Activated CD4-positive, alpha-beta T cell treated with anti-CD3 and anti-CD28 coated beads for 4 hours (primary cell): ENCODE data around the gene MPZL3.

Source experiments
- DNase-seq, 2 donors: peaks; one replicate each; pipeline ENCODE4 v3.0.0-alpha.2; 2020

MPZL3 gene

GRCh38 chr11:118263695-118264568 lies 11.8 kb upstream of the MPZL3 start, which contains the start of gene MPZL2:
Gene MPZL2 (minus strand): TSS chr11:118264297. CDS start chr11:118264153, 144 bp downstream.
- DNase-seq, result peak; percentile 23 to 35

DNA sequence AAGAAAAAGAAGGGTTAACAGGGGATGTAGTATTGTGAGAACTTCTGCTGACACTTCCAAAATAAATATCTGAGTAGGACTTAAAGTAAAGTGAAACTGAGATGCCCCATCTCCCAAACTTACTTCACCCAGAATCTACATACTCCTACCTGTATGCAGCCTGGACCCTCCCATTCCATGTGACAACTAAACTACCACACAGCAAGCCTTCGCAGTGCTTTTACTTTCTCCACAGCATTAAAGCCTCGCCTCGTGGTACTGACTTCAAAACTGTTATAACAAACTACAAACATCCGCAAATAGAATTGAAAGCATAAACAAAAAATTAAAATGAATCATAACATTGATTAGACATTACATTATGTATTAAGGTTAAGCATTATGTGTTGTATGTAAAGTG lies 10.9 kb upstream of the MPZL3 start:
- no peak for DNase-seq

DNA sequence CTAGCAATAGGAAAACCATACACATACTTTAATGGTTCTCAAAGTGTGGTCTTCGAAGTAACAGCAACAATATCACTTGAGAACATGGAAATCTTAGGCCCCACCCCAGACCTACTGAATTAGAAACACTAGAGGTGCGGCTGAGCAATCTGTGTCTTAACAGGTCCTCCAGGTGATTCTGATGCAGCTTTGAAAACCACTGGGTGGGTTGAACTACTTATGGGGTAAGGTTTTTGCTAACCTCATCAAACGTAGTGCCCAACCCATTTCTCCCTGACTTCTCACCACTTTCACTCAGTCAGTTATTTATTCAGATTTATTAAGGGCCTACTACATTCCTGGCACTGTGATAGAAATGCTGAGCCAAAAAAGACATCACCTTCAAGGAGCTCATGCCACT lies 8.2 kb upstream of the MPZL3 start:
- DNase-seq, result no peak

DNA sequence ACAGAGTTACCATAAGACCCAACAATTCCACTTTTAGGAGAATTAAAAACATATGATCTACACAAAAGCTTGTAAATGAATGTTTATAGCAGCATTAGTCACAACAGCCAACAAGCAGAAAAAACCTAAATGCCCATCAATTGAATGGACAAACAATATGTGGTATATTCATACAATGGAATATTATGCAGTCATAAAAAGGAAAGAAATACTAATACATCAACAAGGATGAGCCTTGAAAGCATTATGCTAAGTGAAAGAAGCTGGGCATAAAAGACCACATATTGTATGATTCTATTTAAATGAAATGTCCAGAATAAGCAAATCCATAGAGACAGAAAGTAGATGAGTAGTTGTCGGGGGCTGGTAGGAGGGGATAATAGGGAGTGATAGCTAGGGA lies 7.0 kb upstream of the MPZL3 start:
- DNase-seq, result no peak

DNA sequence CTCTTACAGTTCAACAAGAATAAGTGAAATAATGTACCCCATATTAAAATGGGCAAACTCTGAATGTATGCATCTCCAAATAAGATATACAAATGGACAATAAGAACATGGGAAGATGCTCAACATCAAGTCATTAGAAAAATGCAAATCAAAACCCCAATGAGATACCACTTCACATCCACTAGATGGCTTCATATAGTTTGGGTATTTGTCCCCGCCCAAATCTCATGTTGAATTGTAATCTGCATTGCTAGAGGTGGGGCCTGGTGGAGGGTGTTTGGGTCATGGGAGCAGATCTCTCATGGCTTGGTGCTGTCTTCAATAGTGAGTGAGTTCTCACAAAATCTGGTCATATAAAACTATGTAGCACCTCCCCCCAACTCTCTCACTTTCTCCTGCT lies 6.2 kb upstream of the MPZL3 start:
- no peak for DNase-seq

- DNase-seq, result no peak
Measured at GRCh38 chr11:118252688-118253087, 523 bp upstream of the MPZL3 start.

DNA sequence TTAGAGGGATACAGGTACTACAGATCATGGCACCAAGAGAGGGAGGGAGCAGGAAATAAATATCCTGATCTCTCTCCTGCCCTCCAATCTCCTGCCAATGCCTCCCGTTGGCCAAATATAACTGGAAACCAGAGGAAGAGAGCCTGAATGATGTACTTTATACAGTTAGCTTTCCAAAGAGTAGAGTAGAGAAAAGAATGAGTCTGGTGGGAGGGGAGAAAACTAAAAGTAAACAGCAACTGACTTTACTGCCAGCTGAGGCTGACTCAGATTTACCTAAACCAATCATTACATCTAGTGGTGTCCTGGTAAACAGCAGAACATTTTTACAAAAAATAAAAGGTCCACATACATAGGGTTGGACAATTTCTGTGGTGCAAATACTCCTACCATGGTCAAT lies 5.1 kb downstream of the MPZL3 start:
- DNase-seq, result no peak

DNA sequence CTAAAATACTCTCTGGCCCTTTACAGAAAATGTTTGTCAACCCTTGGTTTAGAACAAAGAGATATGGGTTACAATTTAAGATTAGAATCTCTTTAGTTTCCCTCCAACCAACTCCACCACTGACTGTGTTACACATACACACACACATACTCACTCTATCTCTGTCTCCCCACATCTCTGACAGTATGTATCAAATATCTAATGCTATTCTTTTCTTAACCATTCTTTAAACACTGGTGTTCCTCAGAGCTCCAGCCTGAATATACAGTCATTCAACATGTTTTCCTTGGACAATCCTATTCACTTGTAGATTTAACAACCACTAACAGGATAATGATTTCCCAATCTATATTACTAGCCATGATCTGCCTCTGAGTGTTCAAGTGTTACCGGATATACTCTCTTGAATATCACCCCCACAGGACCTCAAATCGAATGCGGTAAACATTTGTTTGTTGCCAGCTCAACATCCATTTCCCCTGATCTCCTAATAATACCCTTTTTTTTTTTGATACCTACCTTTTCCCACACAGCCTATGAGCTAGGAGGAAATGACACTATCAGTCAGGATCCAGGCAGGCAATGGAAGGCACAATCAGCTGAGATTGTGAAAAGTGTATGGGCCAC lies 6.1 kb downstream of the MPZL3 start:
- DNase-seq, result no peak

DNA sequence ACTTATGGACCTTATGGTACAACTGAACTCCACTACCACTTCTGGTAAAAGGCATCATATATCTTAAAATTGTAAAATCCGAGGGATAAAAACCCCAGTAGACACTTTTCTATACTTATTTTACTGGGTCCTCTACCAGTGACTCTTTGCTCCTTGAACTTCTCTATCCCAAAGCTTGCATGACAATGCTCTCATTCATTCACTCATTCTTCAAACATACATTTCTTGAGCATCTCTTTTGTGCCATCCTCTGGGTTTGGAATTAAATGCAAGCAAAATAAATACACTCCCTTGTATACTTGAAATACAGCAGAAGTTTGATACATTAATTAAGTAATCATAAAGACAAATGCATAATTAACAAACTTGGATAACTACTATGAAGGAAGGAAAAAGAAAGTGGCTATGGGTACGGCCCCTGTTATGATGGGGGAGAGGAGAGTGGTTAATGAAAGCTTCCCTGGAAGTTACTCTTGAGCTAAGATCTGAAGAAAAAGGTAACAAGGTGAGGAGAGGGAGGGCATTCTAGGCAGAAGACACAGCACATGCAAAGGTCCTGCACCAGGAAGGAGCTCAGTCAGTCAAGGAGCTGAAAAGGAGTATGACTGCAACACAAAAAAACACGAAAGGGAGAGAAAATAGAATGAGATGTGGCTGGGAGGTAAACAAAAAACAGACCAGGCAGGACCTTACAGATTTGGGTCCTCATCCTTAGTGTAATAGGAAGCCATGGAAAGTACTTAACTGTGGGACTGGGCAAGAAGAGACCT lies 8.0 kb downstream of the MPZL3 start:
- DNase-seq, result no peak

- no peak for DNase-seq
Measured at GRCh38 chr11:118243161-118243560, 9.0 kb downstream of the MPZL3 start.

DNA sequence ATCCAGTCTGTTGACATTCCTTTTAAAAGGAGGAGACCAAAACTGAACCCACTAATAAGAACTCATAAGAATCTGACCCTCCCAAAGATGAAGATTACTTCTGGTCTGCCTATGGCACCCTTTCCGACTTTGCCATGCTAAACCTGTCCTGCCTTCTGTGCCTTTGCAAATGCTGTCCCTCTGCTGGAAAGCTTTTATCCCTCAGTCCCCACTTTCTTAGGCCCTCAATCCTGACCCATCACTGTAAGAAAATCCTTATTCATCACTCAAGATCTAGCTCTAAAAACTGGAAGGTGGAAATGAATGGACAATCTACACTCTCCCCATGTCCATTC lies 10.4 kb downstream of the MPZL3 start:
- no peak for DNase-seq

DNA sequence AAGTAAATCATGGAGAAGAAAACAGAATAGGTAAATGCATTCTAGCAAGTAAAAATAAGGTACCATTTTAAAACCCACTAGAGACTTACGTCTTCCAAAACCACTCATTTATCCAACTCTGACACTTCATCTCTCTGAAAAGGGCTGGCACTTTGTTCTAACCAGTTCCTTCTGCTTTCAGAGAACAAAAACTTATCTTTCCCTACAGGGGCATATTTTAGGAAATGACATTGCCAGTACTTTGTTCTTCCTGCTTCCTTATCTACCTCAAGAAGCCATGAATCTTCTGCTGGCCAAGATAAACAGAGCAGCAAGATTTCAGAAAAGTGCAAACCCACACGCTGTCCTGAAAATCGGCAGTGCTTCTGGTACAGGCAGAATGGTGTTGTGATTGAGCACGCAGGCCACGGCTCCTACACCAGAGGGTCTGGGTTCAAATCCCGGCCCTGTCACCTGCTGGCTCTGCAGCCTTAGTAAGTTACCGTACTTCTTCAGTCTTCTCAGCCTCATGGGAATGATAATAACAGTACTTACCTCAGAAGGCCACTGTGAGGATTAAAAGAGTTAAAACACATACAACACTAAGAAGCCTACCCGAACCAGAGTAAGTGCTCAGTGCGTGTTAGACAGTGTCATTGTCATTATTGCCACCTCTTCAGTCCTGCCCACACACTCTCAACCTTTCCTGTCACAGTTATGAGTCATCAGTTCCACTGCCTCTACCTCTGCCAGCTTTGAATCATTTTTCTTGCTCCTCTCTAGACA lies 11.0 kb downstream of the MPZL3 start:
- peak; percentile 73 for DNase-seq

DNA sequence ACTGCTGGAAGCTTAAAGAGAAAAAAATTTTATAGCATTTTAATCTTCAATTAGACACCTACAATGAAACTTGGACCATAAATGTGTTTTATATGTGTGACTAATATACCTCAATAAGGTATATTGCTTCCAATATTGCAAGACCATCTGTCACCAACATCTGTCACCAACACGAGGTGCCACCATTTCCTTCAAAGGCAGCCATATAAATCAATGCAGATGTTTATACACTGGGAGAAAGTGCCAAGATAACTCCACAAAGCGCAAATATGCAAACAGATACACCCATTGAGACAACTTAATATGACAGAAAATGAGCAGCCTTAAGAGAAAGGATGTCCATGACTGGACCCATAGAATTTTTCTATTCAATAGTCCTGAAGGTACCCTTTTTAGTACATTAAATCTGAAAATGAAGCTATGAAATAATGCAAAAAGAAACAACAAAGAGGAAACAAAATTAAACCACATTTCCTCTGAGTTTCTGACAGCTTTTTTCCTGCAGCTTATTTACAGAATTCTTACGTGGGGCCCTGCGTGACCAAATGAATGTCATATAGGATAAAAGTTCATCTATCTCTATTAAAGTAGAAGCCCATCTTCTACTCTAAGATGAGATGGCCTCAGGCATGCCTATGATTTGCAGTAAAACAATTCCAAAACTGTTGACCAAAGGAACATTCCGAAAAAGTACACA lies 12.5 kb downstream of the MPZL3 start:
- no peak for DNase-seq

DNA sequence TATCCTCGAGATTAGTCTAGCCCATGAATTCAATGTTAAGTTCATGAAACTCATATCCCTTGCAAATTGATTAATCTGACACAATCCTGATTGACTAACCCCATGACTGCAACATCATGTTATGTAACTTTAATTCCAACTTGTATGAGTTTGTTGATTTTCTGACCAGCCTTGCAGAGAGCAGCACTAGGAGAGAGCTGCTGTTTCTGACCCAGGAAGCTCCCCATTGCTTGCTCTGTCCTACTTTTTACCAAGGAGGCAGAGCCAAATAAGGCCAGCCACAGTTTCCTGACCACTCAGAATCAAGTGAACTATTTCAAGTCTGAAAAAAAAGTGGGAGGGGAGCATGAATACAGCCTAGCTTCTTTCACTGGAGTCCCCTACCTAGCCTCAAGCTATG lies 13.2 kb downstream of the MPZL3 start:
- no peak for DNase-seq

DNA sequence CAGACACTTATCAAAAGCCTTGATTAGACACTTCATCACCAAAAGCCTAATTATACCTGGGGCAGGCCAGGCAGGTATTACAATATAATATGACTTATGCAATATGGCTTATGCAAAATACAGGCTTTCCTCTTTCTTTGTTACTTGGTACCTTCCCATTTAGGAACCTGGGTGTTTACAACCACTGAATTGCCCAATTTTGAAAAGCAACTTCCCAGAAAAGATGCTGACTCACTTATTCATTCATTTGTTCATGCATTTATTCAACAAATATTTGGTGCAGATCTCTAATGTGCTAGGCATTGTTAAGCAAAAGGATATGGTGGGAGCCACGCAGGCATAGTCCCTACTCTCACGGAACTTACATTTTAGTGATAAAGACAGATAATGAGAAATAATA lies 13.7 kb downstream of the MPZL3 start:
- DNase-seq, result no peak

DNA sequence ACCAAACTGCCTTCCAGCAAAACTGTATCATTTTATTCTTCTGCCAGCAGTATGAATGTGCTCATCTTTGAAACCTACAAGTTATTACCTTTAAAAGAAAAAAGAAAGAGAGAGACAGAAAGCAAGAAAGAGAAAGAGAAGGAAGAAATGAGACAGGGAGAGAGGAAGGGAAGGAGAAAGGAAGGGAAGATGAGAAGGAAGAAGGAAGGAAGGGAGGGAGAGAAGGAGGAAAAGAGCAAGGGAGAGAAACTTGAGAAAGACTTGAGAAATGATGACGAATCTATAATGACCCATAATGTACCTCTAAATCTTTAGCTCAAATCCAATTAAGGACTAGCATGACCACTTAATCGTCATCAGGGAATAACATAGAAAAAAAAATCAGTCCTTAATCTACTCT lies 16.0 kb downstream of the MPZL3 start:
- DNase-seq, result no peak

DNA sequence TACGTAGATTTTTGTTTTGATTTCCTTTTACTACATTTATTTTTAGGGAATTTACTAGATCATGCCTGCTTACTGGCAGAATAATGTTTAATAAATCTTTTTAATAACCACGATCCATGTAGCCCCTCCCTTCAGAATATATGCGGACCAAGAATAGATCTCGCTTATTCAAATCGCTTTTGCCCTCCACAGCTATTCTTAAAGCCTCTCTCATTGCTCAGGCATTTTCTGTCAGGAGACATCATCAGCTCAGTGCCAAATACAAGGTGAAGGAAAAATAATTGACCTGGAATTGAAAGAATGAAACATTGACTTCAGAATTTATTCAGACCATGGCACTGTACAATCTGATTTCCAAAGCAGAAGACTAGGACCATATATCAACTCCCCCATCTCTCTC lies 17.3 kb downstream of the MPZL3 start:
- no peak for DNase-seq

- DNase-seq, result no peak
Measured at GRCh38 chr11:118233850-118234249, 18.3 kb downstream of the MPZL3 start.

DNA sequence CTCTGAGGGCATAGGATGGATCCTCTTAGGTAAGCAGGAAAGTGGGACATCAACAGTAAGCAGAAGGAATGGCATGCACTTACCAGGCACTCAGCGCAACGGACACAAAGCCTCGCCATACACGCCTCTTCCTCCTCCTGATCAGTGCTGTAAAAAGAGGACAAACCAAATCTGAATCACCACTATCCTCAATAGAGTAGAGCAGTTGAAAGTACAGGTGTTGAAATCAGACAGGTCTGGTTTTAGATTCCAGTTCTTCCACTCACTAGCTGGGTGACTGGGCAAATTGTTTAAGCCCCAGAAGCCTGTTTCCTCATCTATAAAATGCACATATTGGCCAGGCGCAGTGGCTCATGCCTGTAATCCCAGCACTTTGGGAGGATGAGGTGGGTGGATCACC lies 18.8 kb downstream of the MPZL3 start:
- no peak for DNase-seq

DNA sequence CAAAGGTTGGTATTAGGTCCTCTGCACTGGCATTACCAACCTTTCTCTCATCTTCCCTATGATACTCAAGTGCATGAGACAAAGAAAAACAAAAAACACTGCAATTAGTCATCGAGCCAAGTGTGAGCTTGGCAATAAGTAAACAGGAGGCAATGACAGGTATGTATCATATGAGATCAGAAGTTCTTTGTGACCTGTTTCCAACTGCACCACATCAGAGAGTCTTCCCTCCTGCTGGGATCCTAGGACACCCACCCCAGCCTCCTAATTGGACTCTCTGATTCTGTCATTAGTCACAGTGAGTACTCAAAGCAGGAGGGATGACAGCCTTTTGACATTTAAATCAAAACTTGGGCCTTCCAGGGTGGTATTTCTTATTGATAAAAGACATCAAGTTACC lies 19.5 kb downstream of the MPZL3 start:
- peak; percentile 61 to 64 for DNase-seq

GRCh38 chr11:118231461-118231860 lies 20.7 kb downstream of the MPZL3 start:
- no peak for DNase-seq

DNA sequence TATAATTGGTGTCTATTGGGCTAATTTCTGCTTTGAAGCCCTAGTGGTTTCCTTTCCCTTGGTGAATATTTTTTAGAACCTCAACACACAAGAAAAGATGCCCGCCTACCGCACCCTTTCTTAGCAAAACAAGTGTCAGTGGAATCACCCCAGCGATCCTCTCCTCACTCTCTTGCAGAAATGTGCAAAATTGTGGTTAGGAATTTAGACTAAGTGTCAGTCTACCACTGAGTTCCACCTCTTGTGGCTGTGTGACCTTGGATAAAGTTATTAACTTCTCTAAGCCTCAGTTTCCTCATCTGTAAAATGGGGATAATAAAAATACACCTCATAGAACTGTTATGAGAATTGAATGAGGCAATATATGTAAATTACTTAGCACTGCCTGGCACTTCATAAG lies 22.1 kb downstream of the MPZL3 start:
- DNase-seq, result no peak
